22Rv1 (cell line): ENCODE data around the gene TCF12.

Source experiments
- CTCF ChIP-seq: fragments of 450-650 bp; IDR thresholded peaks from 2 replicates; pipeline ENCODE4 v1.5.1; 2017; ENCODE audit warnings: mild to moderate bottlenecking
- ZFX ChIP-seq: fragments of 450-650 bp; IDR thresholded peaks from 2 replicates; pipeline ENCODE4 v1.6.1; 2017; ENCODE audit warnings: antibody characterized with exemption, borderline replicate concordance

GRCh38 chr15:56972016-56972415 is 53.6 kb downstream of the TCF12 start:
- TF ChIP-seq CTCF (no peak), ZFX (no peak)
